Measurements from ENCODE around the gene GRIA4.

GRIA4 gene

DNA sequence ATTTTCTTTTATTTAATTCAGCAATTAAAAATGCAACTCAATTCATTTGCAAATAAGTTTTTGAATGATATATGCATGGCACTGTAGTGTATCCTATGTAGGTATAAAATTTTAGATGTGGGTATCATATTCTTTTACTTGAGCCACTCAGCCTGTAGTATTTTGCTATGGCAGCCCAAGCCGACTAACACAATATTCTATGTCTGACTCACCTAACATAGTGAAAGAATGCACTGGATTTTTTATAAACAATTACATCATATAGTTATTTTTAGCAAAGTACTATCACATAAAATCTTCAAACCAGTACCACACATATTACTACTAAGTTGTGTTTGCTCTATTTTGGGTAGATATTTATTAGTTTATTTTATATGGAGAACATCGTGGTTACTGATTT, 21.9 kb upstream of the GRIA4 start:
- Histone ChIP-seq H3F3A (ENCODE audit: insufficient read depth) (no peaks in the 10 kb centered on the region), H2AFZ (ENCODE audit: low read depth, low read length, severe bottlenecking) (no peak overlapping the region), H3K9ac (ENCODE audit: low read length) (no peak overlapping the region), H4K20me1 (ENCODE audit: low read depth, low read length) (no peaks in the 10 kb centered on the region), H3K27ac (ENCODE audit: low read depth, low read length) (no peak overlapping the region), H3K79me2 (ENCODE audit: insufficient read depth, low read length) (no peaks in the 10 kb centered on the region), H3K9me2 (replicated peaks; ENCODE audit: insufficient read depth, low read length) (no peaks in the 10 kb centered on the region), H3K9me3 (ENCODE audit: insufficient read depth, low read length) (no peaks in the 10 kb centered on the region), H3K27me3 (ENCODE audit: low read length) (no peaks in the 10 kb centered on the region), H3K4me2 (ENCODE audit: low read depth, low read length, poor library complexity, severe bottlenecking) (no peak overlapping the region), H3K4me3 (ENCODE audit: insufficient read depth, low read length, poor library complexity, severe bottlenecking) (no peak overlapping the region), H3K36me3 (ENCODE audit: low read length) (no peaks in the 10 kb centered on the region)
- TF ChIP-seq, protein P1, sequence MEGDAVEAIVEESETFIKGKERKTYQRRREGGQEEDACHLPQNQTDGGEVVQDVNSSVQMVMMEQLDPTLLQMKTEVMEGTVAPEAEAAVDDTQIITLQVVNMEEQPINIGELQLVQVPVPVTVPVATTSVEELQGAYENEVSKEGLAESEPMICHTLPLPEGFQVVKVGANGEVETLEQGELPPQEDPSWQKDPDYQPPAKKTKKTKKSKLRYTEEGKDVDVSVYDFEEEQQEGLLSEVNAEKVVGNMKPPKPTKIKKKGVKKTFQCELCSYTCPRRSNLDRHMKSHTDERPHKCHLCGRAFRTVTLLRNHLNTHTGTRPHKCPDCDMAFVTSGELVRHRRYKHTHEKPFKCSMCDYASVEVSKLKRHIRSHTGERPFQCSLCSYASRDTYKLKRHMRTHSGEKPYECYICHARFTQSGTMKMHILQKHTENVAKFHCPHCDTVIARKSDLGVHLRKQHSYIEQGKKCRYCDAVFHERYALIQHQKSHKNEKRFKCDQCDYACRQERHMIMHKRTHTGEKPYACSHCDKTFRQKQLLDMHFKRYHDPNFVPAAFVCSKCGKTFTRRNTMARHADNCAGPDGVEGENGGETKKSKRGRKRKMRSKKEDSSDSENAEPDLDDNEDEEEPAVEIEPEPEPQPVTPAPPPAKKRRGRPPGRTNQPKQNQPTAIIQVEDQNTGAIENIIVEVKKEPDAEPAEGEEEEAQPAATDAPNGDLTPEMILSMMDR (IDR thresholded peaks at IDR 0.05; ENCODE audit: insufficient read depth, low read length, poor library complexity, severe bottlenecking): no peak
- TF ChIP-seq EZH2phosphoT487 (conservative IDR thresholded peaks at IDR 0.05; ENCODE audit: low read length): no peak

DNA sequence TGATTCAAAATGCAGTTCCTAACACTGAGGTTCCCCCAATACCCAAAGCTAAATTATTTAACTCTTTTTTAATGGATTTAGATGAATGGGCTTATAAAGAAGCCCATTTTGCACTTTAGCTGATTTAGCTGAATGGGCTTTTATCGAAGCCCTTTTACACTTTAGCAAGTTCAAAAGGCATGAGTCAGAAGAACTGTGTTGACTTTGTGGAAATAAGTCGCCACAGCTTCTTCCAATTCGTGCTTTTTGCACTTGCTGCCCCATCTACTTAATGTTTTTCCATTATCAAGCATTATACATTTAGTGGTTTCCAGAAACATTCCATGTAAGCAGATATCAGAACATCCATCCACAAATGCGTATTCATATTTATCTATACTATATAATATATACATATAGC, 20.5 kb upstream of the GRIA4 start:
- no peak overlapping the region for H3K4me3 ChIP-seq (ENCODE audit: insufficient read depth, low read length, poor library complexity, severe bottlenecking)
- no peaks in the 10 kb centered on the region for H3K27me3 ChIP-seq (ENCODE audit: low read length)
- no peak overlapping the region for H3K4me2 ChIP-seq (ENCODE audit: low read depth, low read length, poor library complexity, severe bottlenecking)
- H3F3A ChIP-seq (ENCODE audit: insufficient read depth): no peaks in the 10 kb centered on the region
- H3K36me3 ChIP-seq (ENCODE audit: low read length): no peaks in the 10 kb centered on the region
- no peak overlapping the region for H2AFZ ChIP-seq (ENCODE audit: low read depth, low read length, severe bottlenecking)
- no peak for TF ChIP-seq EZH2phosphoT487 (conservative IDR thresholded peaks at IDR 0.05; ENCODE audit: low read length)
- H3K9me2 ChIP-seq (replicated peaks; ENCODE audit: insufficient read depth, low read length): no peaks in the 10 kb centered on the region
- no peak overlapping the region for H3K27ac ChIP-seq (ENCODE audit: low read depth, low read length)
- no peaks in the 10 kb centered on the region for H4K20me1 ChIP-seq (ENCODE audit: low read depth, low read length)
- H3K79me2 ChIP-seq (ENCODE audit: insufficient read depth, low read length): no peaks in the 10 kb centered on the region
- no peak overlapping the region for H3K9ac ChIP-seq (ENCODE audit: low read length)
- H3K9me3 ChIP-seq (ENCODE audit: insufficient read depth, low read length): no peaks in the 10 kb centered on the region

DNA sequence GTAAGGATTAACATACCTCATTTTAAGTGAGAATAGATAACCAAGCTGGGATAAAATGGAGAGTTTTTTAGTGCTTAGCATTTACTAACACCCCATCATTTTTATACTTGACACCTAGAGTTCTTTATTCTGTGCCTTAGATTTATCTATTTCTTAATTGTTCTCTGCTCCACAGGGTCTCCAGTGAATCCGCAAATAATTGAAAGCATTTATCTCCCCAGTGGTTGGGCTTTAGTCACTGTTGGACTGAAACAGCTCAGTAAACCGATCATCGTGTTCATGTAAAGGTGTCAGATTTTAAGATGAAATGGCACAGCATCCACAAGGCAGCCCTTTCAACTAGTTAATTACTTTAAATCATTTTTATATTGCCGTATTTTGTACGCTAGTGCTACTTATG, 17.8 kb upstream of the GRIA4 start:
- Histone ChIP-seq H3K27me3 (ENCODE audit: low read length) (no peaks in the 10 kb centered on the region), H3K4me3 (ENCODE audit: insufficient read depth, low read length, poor library complexity, severe bottlenecking) (no peak overlapping the region), H3K9me2 (replicated peaks; ENCODE audit: insufficient read depth, low read length) (no peaks in the 10 kb centered on the region), H3K9me3 (ENCODE audit: insufficient read depth, low read length) (no peaks in the 10 kb centered on the region), H4K20me1 (ENCODE audit: low read depth, low read length) (no peaks in the 10 kb centered on the region), H2AFZ (ENCODE audit: low read depth, low read length, severe bottlenecking) (no peak overlapping the region), H3K4me2 (ENCODE audit: low read depth, low read length, poor library complexity, severe bottlenecking) (no peak overlapping the region), H3K79me2 (ENCODE audit: insufficient read depth, low read length) (no peaks in the 10 kb centered on the region), H3K36me3 (ENCODE audit: low read length) (no peaks in the 10 kb centered on the region), H3K9ac (ENCODE audit: low read length) (no peak overlapping the region), H3K27ac (ENCODE audit: low read depth, low read length) (no peak overlapping the region), H3F3A (ENCODE audit: insufficient read depth) (no peaks in the 10 kb centered on the region)
- TF ChIP-seq, protein P1 (IDR thresholded peaks at IDR 0.05; ENCODE audit: insufficient read depth, low read length, poor library complexity, severe bottlenecking): no peak
- TF ChIP-seq EZH2phosphoT487 (conservative IDR thresholded peaks at IDR 0.05; ENCODE audit: low read length): no peak

DNA sequence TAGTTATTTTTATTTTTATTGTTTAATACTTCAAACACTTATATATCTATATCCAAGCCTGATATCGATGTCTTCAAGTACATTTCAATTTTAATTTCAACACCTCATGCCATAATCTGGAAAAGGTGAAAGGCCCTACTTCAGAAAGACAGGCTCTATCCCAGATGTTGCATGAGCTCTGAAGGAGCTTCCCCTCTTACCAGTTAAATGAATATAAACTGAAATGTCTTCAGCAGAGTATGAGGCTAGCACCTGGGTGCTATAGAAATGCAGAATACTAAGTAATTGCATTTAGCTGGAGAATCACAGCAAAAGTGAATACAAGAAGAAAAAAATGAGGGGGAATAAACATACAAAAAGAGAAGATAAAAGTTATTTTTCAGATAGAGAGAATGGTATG, 11.5 kb upstream of the GRIA4 start:
- H3K27ac ChIP-seq (ENCODE audit: low read depth, low read length): no peak overlapping the region
- H3K27me3 ChIP-seq (ENCODE audit: low read length): no peaks in the 10 kb centered on the region
- no peaks in the 10 kb centered on the region for H3K9me3 ChIP-seq (ENCODE audit: insufficient read depth, low read length)
- H3K36me3 ChIP-seq (ENCODE audit: low read length): no peaks in the 10 kb centered on the region
- no peak overlapping the region for H2AFZ ChIP-seq (ENCODE audit: low read depth, low read length, severe bottlenecking)
- H3K79me2 ChIP-seq (ENCODE audit: insufficient read depth, low read length): no peaks in the 10 kb centered on the region
- H3K4me2 ChIP-seq (ENCODE audit: low read depth, low read length, poor library complexity, severe bottlenecking): no peak overlapping the region
- H3K4me3 ChIP-seq (ENCODE audit: insufficient read depth, low read length, poor library complexity, severe bottlenecking): no peak overlapping the region
- H3F3A ChIP-seq (ENCODE audit: insufficient read depth): no peaks in the 10 kb centered on the region
- no peak overlapping the region for H3K9ac ChIP-seq (ENCODE audit: low read length)
- TF ChIP-seq, protein P1 (IDR thresholded peaks at IDR 0.05; ENCODE audit: insufficient read depth, low read length, poor library complexity, severe bottlenecking): no peak
- TF ChIP-seq EZH2phosphoT487 (conservative IDR thresholded peaks at IDR 0.05; ENCODE audit: low read length): no peak
- no peaks in the 10 kb centered on the region for H3K9me2 ChIP-seq (replicated peaks; ENCODE audit: insufficient read depth, low read length)
- no peaks in the 10 kb centered on the region for H4K20me1 ChIP-seq (ENCODE audit: low read depth, low read length)
